COLO668 (cell line): ENCODE measurements around the gene RASA1.

Experiments
- DNase-seq: peaks from one replicate; lab custom pipeline; 2025; ENCODE audit not compliant: unreplicated experiment; lab: John Stamatoyannopoulos, UW

RASA1 gene

GRCh38 chr5:87400305-87400899 lies 132.7 kb downstream of the RASA1 start:
- no peak for DNase-seq

DNA sequence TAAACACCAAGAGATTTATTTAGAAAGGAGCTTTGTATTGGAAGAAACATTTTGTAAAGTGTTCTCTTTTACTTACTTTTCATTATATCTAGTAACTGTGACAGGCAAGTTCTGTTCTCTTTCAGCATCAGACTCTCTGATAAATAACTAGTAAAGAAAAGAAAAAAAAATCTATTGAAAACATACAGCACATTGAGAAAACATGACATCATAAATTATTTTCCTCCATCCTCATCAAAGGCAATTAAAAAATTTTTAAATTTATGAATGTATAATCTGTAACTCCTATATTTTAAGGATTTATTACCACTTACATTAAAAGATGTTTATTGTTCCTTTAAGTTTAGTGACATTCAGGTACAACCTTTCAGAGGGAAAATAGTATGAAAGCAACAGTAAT lies 133.9 kb downstream of the RASA1 start:
- no peak for DNase-seq

- no peak for DNase-seq
Measured at GRCh38 chr5:87403409-87403808, 135.7 kb downstream of the RASA1 start.

- no peak for DNase-seq
Measured at GRCh38 chr5:87403899-87404298, 136.2 kb downstream of the RASA1 start.

DNA sequence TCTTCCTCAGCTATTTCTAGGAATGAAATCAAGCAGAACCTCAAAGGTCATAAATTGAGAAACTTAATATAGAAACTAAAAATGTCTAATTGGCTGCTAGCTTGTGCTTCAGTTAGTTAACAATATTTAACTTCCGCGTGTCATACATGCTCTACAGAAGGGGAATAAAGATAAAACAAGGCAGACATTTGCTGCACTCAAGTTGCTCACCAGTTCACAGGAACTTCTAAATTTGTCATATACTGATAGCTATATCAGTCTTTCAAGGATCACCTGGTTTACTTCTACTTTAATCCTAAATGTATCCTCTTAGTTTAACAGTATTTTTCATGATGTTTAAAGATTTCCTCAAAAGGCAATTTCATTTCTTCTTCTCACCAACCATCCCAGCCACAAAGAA lies 136.7 kb downstream of the RASA1 start:
- no peak for DNase-seq

DNA sequence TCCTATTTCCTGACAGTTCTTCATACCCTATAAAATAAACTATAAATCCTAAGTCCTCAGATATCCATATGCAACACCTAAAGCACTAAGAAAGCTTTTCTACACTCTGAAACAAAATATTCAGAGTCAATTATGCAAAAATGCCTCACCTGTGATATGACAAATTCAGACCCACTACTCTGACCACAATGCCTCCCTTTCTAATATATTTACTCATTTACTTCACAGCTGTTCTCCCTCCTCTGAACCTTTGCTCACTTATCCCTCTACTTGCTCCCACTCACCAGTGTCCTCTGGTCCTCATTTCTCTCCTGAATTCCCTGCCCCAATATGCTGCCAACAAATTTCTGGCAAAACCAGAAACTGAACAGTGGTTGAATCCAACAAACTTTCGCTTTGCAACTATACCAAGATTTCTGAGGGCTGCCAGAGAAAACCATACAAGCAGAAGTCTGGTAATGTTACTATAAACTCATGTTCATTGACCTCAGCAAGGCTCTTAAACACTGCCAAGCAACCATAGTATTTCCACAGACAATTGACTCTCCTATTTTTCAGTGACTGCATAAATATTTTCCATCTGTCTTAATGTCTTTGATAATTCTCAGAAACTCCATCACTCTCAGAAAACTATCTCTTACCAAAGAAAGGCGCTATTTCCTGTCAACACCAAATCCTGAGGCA lies 137.9 kb downstream of the RASA1 start:
- DNase-seq: no peak

- no peak for DNase-seq
Measured at GRCh38 chr5:87408204-87408603, 140.5 kb downstream of the RASA1 start.

GRCh38 chr5:87410931-87411330 lies 143.2 kb downstream of the RASA1 start:
- no peak for DNase-seq

GRCh38 chr5:87411586-87411972 lies 143.9 kb downstream of the RASA1 start:
- no peak for DNase-seq

- peak; percentile 11 for DNase-seq
Measured at GRCh38 chr5:87411973-87412629, 144.4 kb downstream of the RASA1 start.

- peak; percentile 93 for DNase-seq
Measured at GRCh38 chr5:87412630-87413342, 145.1 kb downstream of the RASA1 start, which contains the start of gene CCNH. Gene CCNH (minus strand): TSS chr5:87412930. CDS start chr5:87412794, 136 bp downstream.

DNA sequence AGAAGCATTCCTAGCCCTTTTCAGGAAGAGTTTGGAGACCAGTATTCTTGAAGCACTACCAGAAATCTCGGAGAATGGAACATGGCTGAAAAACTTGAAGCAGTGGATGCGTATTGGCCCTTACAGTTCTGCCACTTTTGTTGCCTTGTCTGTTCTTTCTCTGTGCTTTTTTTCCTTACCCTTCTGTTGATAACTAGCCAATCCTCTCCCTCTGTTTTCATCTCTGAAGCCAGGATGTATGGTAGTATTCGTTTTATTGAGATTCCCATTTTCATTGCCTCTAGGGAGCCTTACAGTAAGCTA lies 145.6 kb downstream of the RASA1 start:
- DNase-seq: no peak

DNA sequence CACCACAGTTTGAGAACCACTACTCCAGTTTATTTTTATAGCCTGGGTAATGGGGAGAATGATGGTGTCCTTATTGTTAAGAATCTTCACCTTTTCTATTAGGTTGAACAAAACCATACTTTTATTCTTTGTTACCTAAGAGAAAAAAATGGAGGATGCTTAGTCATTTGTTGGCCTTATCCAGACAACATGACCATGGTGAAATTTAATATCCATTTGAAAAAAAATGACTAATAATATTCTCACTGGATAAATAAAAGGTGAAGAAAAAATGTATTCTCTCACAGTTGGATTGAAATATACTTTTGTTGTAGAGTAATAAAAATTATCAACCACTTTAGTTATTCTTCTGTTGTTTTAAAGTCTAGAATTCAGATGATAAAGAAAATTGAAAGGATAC lies 150.8 kb downstream of the RASA1 start:
- DNase-seq: no peak

GRCh38 chr5:87421307-87421706 lies 153.6 kb downstream of the RASA1 start:
- no peak for DNase-seq

DNA sequence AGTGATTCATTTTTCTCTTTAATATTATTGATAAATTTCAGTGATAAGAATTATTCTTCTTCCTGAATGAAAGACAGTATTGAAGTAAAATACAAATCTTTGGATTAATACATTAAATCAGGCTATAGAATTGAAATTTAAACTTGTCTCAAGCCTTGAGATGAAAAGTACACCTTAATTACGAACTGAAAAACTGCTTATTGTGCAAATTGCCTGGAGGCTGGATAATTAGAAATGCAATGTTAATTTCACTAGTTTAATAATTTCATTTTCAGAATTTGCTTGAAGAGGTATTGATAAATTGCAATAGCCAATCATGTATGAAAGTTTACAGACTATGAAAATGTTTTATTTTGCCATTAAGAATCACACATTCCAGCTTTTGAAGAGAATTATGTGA lies 156.1 kb downstream of the RASA1 start:
- no peak for DNase-seq

DNA sequence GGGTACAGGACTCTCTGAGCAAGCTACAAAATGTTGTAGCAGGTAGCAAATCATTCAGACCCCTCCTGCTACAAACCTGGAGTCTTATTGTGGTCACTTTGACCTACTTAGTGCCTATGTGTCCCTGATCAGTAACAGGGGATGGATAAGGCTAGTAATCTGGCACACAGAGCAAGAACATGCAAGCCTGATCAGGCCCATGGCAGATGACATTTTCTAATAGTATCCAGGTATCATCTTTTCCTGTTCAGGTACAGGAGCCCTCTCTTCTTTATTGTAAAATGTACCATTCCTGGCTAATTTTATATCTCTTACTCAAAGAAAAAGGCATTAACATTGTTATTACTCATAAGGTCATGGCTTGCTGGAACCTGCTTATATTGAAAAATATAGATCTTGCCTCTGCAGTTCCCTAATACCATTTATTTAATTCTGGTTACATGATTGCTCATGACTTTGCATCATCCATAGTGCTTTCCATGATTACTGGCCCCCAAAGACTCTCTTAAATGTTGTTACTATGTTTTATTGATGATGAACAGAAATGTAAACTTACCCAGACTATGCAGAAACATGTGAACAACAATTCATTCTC lies 163.3 kb downstream of the RASA1 start:
- DNase-seq: no peak

DNA sequence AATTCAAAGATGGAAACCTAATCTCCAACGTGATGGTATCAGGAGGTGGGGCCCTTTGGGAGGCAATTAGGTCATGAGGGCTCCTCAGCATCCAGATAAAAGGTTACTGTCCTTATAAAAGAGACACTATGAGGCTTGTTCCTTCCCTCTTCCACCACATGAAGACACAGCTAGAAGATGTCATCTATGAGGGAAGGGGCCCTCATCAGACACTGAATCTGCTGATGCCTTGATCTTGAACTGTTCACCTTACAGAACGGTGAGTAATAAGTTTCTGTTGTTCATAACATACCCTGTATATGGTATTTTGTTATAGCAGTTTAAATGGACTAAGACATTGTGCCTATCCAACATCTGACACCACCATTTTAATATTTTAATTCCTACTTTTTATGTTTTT lies 164.8 kb downstream of the RASA1 start:
- no peak for DNase-seq

DNA sequence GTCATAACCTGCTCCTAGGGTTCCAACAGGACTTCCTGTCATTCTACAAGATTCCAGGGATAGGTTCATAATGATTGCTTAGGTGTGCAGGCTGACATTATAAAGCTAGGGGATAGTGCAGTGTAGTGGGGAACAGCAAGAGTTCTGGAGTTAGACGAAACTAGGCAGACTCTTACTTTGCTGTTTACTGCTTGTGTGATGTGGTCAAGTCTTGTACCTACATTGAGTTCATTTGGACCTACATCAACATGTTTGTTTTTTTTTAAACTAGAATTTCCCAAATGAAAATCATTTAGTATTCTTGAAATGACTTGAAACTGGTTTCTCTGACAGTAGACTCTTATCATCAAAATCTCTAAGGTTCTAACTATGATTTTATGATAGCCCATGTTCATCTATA lies 166.3 kb downstream of the RASA1 start:
- no peak for DNase-seq

- no peak for DNase-seq
Measured at GRCh38 chr5:87434461-87434860, 166.8 kb downstream of the RASA1 start.

- no peak for DNase-seq
Measured at GRCh38 chr5:87435144-87435694, 167.5 kb downstream of the RASA1 start.

DNA sequence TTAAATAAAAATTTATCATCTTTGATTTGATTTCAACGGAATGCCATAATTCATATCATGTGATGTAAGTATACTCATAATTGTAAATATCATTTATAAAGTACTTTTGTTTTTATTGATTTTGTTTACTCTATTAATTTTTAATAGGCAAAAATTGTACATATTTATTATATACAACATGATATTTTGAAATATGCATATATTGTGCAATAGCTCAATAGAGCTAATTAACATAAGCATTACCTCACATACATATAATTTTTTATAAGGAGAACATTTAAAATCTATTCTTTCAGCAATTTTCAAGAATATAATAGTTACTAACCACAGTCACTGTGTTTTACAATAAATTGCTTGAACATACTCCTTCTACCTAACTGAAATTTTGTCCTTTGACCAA lies 170.0 kb downstream of the RASA1 start:
- DNase-seq: no peak
